Lower lobe of right lung (tissue), 2 donors: ENCODE measurements around the gene SP140. TPM values are rescaled to one million over a fixed set of nuclear protein-coding genes. Genes with fewer than 3 reads are reported as not detected.

Experiments used
- ATAC-seq, 2 donors: fragments of 200-7000 bp; cut with Tn5 transposase; one replicate each; pipeline ENCODE4 v1.9.1; 2020 to 2022; ENCODE audit warnings: mild to moderate bottlenecking in 2 of 2, moderate library complexity in 2 of 2
- DNase-seq: peaks from one replicate; pipeline ENCODE4 v3.0.0-alpha.2; 2020
- H3K27ac ChIP-seq: fragments of 200-600 bp; one replicate; pipeline ENCODE4 v1.8.0; 2022
- H3K27me3 ChIP-seq: fragments of 200-600 bp; one replicate; pipeline ENCODE4 v1.8.0; 2022; ENCODE audit warnings: low read depth
- H3K36me3 ChIP-seq: fragments of 200-600 bp; one replicate; pipeline ENCODE4 v1.8.0; 2022; ENCODE audit warnings: mild to moderate bottlenecking
- H3K4me1 ChIP-seq: fragments of 200-600 bp; one replicate; pipeline ENCODE4 v1.8.0; 2022
- H3K4me3 ChIP-seq: fragments of 200-600 bp; one replicate; pipeline ENCODE4 v1.8.0; 2022; ENCODE audit warnings: mild to moderate bottlenecking
- H3K9me3 ChIP-seq: fragments of 200-600 bp; one replicate; pipeline ENCODE4 v1.8.0; 2022
- intact Hi-C: fragments of 100-400 bp; cut with DNase I; formaldehyde crosslinking; loops from one replicate; pipeline ENCODE4 v1.11.0; 2022
- total RNA-seq: library from RNA; stranded (reverse); fragmentation: NEBNext Ultra II Directional; extraction: Animal tissue kit (Norgen Biotek cat#: 25700); gene quantifications from one replicate; pipeline ENCODE4 v1.2.1, GENCODE V29; 2021
- TF ChIP-seq, protein P1 (sequence below): fragments of 200-600 bp; IDR thresholded peaks from one replicate; pipeline ENCODE4 v1.8.0; 2022; ENCODE audit warnings: antibody characterized with exemption, mild to moderate bottlenecking
- donor health status: DM: no; HTN: yes; CAD: no; lungs with severe emphysema.

The SP140 gene
- total RNA-seq, 1 donor from 2014 or later: 15.0 TPM

DNA sequence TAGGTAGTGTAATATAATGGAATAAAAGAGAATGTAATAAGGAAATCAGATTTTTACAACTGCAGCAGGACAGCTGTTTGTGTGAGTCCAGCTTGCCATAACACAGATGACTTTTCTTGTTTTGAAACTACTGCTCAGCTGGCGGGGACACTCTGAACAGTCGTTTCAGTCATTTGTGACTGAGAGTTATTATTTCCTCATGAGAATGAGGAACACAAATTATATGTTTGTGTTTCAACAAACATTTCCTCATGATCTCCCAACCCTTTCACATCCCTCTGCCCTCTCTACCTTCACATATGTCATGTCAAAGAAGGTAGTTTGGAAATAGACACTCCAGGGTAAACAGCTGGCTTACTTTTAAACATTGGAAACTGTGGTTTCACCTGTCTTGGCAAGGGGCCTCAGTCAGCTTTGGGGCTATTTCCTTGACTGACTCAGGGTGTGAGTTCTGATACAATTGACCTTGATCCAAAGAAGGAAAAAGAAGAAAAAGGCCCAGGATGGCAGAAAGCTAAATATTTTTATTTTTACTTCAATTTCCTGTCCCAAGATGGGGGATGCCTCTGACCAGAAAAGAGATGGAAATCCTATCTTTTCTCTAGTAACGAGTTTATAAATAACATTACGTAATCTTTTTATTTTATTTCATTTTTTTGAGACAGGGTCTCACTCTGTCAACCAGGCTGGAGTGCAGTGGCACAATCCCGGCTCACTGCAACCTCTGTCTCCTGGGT is 102.0 kb downstream of the SP140 start:
- H3K36me3 ChIP-seq: no peaks in the 10 kb centered on the region
- peak overlapping the region; percentile 56 for H3K4me3 ChIP-seq
- peaks cover 30% of the 10 kb centered on the region for H3K4me1 ChIP-seq
- ATAC-seq (peak; percentile 53 to 61), DNase-seq (no peak)
- intact Hi-C loops: no loop called here
- TF ChIP-seq, protein P1, sequence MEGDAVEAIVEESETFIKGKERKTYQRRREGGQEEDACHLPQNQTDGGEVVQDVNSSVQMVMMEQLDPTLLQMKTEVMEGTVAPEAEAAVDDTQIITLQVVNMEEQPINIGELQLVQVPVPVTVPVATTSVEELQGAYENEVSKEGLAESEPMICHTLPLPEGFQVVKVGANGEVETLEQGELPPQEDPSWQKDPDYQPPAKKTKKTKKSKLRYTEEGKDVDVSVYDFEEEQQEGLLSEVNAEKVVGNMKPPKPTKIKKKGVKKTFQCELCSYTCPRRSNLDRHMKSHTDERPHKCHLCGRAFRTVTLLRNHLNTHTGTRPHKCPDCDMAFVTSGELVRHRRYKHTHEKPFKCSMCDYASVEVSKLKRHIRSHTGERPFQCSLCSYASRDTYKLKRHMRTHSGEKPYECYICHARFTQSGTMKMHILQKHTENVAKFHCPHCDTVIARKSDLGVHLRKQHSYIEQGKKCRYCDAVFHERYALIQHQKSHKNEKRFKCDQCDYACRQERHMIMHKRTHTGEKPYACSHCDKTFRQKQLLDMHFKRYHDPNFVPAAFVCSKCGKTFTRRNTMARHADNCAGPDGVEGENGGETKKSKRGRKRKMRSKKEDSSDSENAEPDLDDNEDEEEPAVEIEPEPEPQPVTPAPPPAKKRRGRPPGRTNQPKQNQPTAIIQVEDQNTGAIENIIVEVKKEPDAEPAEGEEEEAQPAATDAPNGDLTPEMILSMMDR: no peak
- peak overlapping the region; percentile 93 for H3K27ac ChIP-seq
- H3K9me3 ChIP-seq: no peaks in the 10 kb centered on the region
- no peaks in the 10 kb centered on the region for H3K27me3 ChIP-seq

GRCh38 chr2:230328155-230328458 is 102.6 kb downstream of the SP140 start:
- intact Hi-C loops: no loop called here
- Histone ChIP-seq H3K27me3 (no peaks in the 10 kb centered on the region), H3K36me3 (no peaks in the 10 kb centered on the region), H3K27ac (no peak overlapping the region), H3K9me3 (no peaks in the 10 kb centered on the region), H3K4me1 (peaks cover 30% of the 10 kb centered on the region), H3K4me3 (peak overlapping the region; percentile 56)
- DNase-seq (no peak), ATAC-seq (no peak)
- TF ChIP-seq, protein P1: no peak

DNA sequence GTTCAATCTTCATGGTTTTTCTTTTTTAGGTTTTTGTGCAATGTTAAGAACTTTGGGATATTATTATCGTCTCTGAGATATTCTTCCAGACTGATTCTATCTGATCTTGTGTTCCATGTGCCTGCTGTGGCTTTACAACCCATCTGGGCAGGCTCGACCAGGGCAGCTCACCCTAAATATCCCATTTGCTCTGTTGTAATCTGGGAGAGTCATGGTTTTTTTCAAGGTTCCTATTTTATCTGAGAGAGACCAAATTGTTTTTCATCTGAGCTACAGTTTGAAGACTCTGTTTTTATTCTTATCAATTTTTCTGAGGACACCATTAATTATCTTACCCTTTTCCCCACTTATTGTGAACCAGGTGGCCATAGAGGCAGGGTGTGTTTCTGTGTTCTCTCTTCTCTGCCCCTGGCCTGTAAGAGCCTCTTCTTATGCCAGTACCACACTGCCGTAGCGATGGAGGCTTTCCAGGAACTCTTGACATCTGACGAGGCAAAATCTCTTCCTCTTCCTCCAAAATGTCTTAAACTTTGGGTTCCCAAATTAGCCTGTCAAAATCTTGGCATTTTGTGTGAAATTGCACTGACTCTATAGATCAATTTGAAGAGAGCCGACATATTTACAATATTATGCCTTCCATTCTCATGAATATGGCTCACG is 104.5 kb downstream of the SP140 start:
- Histone ChIP-seq H3K27ac (no peak overlapping the region), H3K9me3 (no peaks in the 10 kb centered on the region), H3K36me3 (no peaks in the 10 kb centered on the region), H3K27me3 (no peaks in the 10 kb centered on the region), H3K4me1 (peaks cover 30% of the 10 kb centered on the region), H3K4me3 (no peak overlapping the region)
- ATAC-seq (no peak), DNase-seq (no peak)
- TF ChIP-seq, protein P1: no peak
- intact Hi-C loops: no loop called here

- peaks cover 30% of the 10 kb centered on the region for H3K4me1 ChIP-seq
- H3K36me3 ChIP-seq: no peaks in the 10 kb centered on the region
- no peak overlapping the region for H3K4me3 ChIP-seq
- H3K27ac ChIP-seq: no peak overlapping the region
- ATAC-seq (no peak), DNase-seq (no peak)
- intact Hi-C loops: no loop called here
- no peaks in the 10 kb centered on the region for H3K27me3 ChIP-seq
- no peaks in the 10 kb centered on the region for H3K9me3 ChIP-seq
- TF ChIP-seq, protein P1: no peak
Observed at GRCh38 chr2:230330725-230331124, 105.2 kb downstream of the SP140 start.

DNA sequence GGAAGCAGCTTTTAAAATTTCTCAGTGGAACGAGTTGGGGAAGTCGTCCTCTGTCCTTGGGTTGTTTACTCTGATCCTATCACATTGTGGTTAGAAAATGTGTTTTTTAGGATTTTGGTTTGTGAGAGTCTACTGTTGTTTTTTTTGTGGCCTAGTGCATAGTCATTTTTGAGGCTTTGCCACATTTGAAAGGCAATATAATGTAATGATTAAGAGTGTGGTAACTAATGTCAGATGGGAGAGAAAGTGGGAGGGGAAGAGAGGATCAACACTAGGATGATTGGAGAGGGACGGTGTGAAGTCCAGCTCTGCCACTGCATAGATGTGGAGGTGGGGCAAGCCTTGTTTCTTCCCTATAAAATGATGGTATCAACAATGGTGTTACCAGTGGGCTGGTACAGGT is 109.9 kb downstream of the SP140 start:
- no peak overlapping the region for H3K4me3 ChIP-seq
- no peaks in the 10 kb centered on the region for H3K4me1 ChIP-seq
- no peaks in the 10 kb centered on the region for H3K9me3 ChIP-seq
- H3K27ac ChIP-seq: no peak overlapping the region
- intact Hi-C loops: no loop called here
- TF ChIP-seq, protein P1: no peak
- peaks cover 6% of the 10 kb centered on the region for H3K36me3 ChIP-seq
- ATAC-seq (no peak), DNase-seq (no peak)
- no peaks in the 10 kb centered on the region for H3K27me3 ChIP-seq
